ENCODE results near the gene BMF.
"Not testable (repeated sequence)": the region's sequence is repeated elsewhere in the genome, so short reads cannot be mapped to it uniquely, and the experiment has no call there.

The BMF gene

DNA sequence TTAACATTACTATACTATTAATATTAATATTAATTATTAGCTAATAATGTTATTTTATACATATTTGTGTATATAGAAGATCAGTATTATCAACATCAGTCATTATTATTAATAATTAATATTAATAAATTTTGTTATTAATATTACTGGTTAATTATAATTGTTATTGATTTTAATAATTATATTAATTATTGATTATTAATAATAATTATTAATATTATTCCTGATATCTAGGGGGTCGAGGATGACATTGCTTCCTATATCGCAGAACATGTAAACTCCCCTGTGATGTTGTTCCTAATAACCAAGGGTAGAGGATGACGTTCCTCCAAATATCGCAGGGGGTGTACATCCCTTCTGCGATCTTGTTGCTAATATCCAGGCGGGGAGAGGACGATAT is 17.3 kb upstream of the BMF start:
- FAIRE-seq: no peak

DNA sequence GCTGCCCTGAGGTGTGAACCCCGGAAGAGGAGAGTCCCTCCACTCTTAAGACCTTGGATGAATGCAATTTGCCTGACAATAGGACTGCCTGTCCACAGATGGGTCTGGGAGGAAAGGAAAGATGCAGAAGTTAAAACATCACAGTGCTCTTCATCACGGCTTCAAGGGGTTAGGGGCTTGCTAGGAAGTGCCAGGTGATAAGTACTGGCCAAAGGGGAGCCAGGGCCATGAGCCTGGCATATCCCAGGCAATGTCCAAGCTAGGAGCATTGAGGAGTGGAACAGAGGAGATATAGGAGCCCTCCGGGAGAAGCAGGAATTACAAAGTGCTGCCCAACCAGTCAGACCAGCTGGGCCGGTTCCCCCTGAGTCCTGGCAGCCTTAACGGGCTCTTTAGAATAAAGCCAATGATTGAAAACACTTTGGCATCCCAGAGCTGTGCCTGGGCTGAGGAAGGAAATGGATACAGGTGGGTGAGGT is 16.2 kb upstream of the BMF start:
- not testable (repeated sequence) for FAIRE-seq

DNA sequence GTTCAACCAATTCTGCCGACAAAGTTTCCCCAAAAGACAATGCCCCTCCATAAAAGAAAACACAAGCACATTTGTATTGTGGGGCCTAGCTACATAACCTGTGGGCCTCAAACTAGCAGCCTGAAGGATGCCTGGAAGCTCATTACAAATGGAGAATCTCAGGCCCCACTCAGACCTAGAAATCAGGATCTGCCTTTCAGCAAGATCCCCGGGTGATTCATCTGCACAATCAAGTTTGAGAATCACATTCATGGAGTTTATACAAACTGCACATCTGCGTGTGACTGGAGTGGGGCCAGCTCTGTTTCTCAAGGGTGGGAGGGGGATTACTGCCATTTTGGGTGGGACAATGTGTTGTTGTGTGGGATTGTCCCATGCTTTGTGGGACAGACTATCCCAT is 15.7 kb upstream of the BMF start:
- FAIRE-seq: not testable (repeated sequence)

DNA sequence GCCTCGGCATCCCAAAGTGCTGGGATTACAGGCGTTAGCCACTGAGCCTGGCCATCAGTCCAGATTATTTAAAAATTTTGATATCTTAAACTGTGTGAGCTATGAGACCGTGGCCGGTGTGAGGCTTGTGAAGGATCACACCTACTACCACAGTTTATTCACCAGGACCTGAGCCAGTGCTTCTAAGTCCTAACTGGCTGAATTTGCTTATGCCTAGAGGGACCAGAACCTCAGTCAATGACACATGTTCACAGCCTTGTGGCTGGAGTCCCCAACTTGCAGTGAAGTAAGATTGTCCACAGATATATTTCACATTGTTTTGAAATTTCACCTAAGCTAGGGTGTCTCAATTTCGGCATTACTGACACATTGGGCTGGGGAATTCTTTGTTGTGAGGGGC is 15.2 kb upstream of the BMF start:
- FAIRE-seq: not testable (repeated sequence)

DNA sequence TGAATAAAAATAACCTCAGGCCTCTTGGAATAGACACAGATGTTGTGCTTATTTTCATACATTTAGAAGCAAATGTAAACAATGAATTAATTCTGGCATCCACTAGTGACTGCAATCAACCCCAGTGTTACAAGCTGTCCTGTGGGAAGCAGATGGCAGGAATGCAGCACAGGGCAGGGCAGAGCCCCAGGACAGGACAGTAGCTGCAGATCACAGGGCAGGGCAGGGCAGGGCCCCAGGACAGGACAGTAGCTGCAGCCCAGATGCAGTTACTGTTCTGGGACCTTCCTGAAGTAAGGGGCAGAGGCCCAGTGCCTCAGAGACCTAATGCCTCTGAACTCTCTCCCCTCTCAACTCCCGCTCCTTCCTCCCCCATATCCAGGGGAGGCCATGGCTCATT is 14.3 kb upstream of the BMF start:
- FAIRE-seq: not testable (repeated sequence)

DNA sequence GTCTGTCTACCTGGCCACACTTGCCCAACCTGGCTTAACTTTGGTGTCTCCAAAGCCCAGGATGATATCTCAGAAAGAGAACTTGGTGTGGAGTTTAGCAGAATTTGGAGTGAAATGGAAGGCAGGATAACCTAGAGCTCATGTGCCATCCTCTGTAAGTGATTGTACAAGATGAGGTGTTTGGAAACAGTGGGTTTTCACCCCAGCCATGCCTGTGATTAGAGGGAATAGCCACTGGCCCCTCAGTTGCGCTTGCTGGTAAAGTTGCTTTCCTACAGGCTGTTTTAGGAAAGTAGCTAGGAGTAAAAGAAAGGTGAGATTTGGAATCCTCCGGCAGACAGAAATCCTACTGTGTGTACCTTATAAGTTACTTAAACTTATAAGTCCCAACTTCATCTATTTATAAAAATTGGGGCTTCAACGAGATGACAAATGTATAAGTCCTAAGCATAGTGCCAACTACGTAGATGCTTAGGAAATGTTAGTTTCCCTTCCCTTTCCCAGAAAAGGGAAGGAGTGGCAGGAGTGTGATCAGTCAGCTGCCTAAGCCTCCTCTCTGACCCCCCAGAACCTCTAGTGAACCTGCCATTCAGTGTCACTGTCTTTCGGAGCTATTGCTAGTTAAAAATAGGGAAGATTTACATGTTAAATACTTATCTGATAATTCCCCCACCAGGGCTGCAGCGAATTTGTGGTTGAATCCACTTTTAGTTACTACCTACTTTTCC is 13.4 kb upstream of the BMF start:
- FAIRE-seq: no peak

DNA sequence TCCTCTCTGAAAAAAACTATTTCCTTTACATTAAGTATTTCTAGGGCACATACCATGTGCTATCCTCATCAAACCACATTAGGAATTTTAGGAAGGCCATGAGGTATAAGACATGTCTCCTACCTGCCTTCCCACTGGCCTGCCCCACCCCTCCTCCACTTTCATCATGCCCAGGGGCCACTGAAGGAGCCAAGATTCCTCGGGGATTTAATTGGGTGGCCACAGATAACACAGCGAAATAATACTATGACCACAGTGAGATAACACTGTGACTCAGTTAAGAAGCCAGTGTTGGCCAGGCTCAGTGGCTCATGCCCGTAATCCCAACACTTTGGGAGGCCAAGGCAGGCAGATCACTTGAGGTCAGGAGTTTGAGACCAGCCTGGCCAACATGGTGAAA is 9.8 kb upstream of the BMF start:
- FAIRE-seq: no peak

DNA sequence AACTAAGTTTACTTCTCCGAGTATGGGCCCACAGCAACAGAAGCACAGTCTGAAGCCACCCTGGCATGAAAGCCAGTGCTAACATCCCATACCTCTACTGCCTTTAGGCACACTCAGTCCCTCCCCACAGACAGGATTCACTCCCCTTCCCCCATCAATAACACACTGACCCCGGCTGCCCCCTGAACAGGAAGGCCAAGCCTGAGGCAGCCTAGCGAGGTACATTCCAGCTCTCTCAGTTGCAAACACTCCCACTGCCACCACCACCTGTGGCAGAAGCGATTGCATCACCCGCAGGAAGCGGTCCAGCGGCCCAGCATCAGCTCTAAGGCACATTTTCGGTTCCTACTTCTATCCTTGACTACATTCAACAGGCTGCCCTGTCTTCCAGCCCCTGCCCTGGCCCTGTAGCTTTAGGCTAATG is 7.0 kb upstream of the BMF start:
- FAIRE-seq: no peak

DNA sequence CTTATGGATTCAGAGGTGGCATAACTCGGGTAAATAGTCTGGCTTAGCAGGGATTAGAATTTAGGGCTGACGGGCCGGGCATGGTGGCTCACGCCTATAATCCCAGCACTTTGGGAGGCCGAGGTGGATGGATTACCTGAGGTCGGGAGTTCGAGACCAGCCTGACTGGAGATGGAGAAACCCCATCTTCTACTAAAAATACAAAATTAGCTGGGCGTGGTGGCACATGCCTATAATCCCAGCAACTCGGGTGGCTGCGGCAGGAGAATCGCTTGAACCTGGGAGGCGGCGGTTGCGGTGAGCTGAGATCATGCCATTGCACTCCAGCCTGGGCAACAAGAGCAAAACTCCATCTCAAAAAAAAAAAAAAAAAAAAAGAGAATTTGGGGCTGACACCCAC is 6.4 kb upstream of the BMF start:
- not testable (repeated sequence) for FAIRE-seq

DNA sequence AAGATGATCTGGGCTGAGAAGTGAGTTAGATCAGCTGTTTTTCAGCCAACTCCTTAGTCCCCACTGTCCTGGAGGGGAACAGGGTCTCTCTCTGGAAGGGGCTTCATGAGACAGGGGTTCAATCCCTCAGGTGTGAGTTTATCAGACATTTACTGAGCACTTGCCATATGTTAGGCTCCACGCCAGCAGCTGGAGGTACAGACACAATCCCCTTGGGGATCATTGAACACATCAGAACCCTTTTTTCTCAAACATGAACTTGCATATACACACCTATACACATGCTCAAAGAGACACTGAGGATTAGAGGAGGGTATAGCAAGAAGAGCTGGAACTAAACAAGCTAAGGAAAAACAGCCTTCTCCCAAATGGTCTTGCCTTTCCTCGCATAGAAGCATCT is 5.5 kb upstream of the BMF start:
- no peak for FAIRE-seq

DNA sequence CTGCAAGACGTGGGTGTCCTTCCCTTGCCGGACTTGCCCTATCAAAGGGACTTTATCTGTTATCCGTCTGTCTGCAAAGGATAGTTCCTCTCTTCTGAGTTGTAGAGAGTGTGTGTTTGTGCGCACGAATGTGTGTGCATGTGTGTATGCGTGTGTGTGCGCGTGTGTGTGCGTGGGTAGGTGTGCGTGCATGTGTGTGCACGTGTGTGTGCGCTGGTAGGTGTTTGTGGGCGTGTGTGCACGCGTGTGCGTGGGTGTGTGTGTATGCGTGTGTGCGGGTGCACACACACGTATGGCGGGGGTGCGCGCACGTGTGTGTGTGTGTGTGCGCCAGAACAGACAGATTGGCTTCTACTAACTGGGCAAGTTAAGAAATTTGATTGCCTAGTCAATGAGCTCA is 4.1 kb upstream of the BMF start:
- no peak for FAIRE-seq

DNA sequence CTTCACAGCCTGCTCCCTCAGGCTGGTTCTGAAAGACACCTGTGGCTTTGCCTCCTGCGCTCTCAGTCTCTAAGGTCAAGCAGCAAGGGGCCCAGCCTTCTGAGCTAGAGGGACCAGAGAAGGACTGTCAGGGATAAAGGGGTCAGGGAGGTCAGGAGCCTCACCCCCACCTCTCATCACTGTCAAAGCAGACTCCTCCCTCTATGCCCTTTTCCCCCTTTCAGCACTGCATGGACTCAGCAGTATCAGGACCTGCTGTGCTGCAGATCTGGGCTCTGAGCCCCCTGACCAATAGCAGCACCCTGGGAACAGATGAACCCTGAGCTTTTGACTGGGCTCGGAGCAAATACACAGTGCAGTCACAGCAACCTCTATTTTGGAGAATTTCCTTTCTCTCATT is 3.2 kb upstream of the BMF start:
- FAIRE-seq: no peak

DNA sequence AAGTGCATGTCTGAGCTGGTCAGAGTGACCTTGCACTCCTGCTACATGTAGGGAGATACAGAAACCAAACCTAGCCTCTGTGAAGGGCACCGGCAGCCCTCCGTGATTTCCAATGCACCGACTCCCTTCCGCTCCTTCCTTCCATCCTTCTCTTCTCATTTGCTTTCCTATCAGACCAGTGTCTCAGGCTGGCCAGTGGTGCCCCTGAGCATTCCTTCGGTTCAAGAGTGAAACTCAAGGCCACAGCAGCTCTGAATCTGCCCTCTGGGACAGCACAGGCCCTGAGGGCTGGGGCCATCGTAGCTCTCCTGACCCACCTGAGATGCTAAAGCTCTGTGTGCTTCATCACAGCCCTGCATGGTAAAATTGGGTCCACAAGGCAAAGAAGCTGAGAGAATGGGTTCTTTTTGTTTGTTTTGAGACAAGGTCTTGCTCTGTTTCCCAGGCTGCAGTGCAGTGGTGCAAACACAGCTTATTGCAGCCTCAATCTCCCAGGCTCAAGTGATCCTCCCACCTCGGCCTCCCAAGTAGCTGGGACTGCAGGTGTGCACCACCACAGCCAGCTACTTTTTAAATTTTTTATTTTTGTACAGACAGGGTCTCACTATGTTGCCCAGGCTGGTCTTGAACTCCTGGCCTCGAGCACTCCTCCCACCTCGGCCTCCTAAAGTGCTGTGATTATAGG is 2.3 kb upstream of the BMF start:
- FAIRE-seq: no peak

DNA sequence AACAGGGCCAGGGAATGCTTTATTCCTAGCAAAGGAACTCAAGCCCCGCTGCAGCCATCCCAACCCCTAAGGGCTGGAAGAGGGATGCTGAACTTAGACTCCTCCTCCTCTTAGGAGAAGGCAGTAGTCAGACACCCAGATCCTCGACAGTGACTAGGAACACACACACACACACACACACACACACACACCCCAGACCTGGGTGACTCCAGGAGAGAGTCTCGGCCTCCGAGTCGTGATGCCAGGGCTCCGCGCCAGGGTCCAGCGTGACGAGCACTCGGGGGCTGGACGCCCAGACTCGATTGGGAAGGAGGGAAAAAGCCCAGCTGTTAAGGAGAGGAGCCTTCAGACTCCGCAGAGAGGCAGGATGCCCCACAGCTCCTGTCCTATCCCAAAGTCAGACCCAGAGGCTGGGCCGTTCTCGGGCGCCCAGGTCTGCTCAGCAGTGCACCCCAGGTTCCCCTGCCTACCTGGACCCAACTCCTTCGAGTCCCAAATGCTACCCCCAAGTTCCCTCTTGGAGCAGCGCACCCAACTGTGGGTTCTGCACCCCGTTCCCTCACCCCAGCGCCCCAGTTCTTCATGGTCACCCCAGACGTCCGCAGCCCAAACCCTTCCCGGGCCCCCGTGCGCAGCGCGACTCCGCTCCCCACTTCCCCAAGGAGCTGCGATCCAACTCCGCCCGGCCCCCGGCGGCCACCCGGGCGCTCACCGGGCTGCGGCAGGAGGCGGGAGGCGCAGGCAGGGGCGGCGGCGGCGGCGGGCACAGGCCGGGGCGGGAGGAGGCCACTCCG is 421 bp downstream of the BMF start:
- no peak for FAIRE-seq

DNA sequence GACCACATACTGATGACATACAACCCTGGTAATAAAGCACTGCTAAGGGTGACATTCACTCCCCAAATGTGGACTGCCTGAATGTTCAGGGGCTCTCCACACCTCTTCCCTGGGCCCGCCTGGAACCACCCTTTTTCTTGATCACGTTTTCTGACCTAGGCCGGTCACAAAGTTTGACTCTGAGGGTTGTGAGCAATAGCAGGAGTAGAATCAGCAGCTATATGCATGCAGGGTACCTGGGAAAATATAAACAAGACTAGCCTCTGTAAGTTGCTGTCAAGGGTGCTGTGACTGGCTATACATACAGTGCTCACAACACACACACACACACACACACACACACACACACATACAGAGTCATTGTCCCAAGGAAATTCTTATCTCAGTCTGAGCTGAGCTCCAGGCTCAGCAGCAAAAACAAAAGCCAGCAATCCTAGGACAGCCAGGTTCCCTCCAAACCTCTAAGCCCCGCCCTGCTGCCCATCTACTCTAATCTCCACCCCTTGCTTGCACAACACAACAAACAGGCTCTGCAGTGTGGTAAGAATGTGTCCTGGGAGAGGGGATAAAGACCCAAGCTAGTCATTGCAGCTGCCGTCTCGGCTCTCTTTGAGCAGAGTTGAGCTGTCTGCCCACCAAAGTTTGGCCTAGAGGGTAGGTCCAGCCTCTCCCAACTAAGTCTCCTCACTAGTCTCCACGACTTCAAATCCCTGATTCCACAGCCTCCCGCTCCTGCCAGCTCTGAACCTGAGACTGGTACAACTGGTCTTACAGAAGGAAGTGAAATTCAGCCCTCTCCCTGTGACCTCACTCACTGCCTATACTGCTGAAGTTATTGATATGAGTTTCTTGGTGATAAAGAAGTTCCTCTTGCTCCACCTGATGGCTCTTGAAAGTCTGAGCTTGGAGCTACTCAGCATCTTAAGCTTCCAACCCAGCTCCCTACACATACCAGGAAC is 2.2 kb downstream of the BMF start:
- no peak for FAIRE-seq

DNA sequence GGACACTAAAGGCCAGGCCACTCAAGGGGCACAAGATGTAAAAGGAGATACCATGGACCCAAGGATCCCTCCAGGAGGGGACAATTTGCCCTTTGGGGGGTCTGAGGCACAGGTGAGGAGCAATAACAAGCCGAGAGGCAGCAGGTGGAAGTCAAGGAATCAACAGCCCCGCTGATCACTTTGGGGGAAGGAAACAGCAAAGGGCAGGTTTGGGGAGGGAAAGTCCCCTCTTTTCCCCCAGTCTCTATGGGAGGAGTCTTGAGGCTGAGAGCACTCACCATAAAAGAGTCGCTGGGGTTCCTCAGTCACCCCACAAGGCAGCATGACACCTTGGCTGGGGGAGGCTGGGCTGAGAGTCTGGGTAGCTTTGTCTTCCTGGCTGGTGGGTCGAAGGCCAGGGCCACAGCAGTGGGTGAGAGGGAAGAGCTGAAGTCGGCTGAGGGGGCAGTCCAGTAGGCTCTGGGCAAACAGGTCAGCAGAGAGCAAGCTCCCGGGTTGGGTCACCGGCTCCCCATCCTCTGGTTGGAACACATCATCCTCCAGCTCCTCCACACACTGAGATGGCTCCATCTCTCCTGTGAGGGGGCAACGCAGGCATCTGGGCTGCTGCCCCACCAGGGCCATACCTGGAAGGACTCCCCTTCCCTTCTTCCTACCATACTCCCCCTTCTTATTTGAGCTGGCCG is 3.0 kb downstream of the BMF start:
- no peak for FAIRE-seq

DNA sequence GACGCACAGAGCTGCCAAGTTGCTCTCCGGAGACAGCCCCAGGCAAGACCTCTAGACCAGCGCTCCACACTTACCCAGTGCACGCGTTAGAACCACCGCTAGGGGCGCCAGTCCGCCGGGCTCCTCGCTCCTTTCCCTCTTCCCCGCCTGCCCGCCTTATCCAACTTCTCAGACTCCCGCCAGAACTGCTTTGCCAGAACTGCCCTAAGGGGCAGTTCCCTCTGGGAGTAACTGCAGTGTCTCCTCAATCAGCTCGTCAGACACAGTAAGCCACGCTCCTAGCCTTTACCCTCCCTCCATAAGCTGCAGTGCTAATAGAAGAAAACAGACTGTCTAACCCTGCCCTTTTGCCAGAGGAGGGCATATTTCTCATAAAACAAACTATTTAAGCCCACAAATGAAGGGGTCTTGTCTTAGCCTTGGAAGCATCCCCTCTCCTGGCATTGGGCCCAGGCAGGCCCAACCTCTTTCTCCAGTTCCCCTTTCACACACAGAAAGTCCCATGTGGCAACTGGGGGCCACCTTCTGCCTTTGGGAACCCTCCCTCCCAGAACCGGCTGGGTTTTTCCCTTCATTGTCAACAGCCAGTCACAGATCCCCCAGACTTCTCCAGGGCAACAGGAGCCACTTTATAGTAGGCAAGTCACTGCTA is 3.7 kb downstream of the BMF start:
- FAIRE-seq: no peak

DNA sequence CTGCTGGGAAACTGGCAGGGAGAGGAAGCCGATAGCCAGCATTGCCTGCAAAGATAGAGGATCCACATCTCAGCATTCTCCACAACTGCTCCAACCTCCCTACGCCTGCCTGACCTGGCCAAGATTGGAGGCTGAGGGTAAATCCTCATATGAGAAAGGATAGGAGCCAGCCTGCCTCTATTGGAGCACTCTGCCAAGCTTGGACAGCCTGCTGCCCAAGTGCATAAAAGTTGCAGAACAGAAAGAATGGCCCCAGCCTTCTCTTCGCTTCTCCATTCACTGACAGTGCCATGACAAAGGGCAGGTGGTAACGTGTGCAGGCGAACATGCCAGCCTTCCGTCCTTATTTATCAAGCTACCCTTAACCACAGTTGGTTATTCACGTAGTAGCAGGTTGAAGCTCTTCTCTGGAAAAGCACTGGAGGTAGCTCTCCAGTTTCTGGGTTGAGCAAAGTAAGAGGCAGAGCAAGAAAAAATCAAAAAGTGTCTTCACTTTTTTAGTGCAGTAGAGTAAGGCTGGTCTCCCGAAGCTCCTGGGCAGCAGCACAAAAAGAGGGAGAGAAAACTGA is 4.3 kb downstream of the BMF start:
- FAIRE-seq: no peak

DNA sequence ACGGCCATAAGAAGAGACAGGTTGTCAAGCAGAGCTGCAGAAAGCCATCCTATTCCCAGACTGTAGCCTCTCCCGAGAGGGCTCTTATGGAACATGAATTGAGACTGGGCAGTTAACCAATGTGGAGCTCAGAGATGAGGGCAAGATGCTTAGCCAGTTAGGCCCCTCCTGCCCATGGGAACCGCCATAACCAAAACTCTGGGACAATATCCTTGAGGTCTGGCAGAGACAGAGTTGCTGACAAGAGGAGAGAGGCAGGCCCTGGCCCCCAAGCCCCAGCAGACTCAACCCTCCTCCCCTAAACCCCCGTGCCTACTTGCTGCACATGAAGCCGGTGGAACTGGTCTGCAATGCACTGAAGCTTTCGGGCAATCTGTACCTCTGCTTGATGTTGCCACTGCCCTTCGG is 4.8 kb downstream of the BMF start:
- FAIRE-seq: no peak

DNA sequence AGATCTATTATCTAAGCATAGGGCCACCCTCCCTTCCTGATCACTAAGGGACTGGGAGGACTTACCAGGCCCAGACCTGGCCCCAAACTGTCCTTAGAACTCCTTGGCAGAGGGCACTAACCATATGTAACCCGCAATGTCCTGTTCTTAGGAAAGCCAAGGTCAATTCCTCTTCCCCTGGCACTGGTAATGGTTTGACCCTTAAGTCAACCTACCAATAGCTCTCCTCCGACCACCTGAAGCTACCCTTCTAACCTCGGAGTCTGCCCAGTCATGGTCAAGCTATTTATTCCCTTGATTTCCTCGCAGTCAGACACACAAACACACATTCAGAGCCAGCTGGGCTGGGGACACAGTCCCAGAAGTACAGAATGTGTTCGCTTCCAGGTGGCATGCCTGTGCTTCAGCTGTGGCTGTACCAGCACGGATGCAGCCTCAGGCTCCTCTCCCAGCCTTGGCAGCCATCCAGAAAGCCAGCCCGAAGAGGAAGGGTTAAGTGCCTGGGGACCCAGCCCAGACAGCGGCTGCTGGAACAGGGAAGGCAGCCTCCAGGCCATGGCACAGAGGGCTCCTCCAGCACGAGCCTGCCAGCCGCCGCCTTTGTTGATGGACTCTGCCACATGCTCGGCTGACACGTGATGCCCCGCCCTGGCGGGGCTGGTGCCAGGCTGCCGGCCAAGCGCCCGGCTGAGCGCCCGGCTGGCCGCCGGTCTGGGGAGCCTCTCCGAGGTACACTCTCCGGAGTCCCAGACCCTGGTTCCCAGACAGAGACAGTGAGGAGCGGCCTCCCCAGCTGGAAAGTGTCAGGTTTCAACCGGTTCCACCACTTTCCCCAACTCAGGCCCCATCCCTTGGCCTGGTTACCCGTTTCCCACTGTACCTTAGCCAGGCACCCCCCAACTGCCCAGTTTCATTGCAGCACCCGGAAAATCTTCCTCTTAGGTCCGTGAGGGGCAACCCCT is 5.5 kb downstream of the BMF start:
- no peak for FAIRE-seq

Measured in islet of Langerhans (tissue), 1 donor.